Osteoblast (primary cell): ENCODE data around the gene PLA2G4B. TPM values are rescaled to one million over a fixed set of nuclear protein-coding genes. Genes with fewer than 3 reads are reported as not detected.

Source experiments
- DNase-seq: peaks from one replicate; pipeline ENCODE4 v3.0.0; 2011; ENCODE audit warnings: low spot score, mixed read lengths; ENCODE audit not compliant: insufficient read length; ENCODE audit errors: missing footprints
- H2AFZ ChIP-seq: 2 replicates; pipeline ENCODE4 v1.6.0; 2011; ENCODE audit warnings: mild to moderate bottlenecking, low read length
- H3K27ac ChIP-seq: 2 replicates; pipeline ENCODE4 v1.5.1; 2011; ENCODE audit warnings: mild to moderate bottlenecking, low read depth, low read length, moderate library complexity
- H3K27me3 ChIP-seq: 2 replicates; pipeline ENCODE4 v1.6.0; 2012; ENCODE audit warnings: mild to moderate bottlenecking, control low read depth, inconsistent platforms, low read length, moderate library complexity; ENCODE audit not compliant: insufficient read depth
- H3K36me3 ChIP-seq: 2 replicates; pipeline ENCODE4 v1.5.1; 2011; ENCODE audit warnings: mild to moderate bottlenecking, low read length, control low read depth, moderate library complexity; ENCODE audit not compliant: insufficient read depth
- H3K4me1 ChIP-seq: 2 replicates; pipeline ENCODE4 v1.5.1; 2011; ENCODE audit warnings: mild to moderate bottlenecking, low read length, control low read depth, moderate library complexity; ENCODE audit not compliant: insufficient read depth
- H3K4me2 ChIP-seq: 2 replicates; pipeline ENCODE4 v1.6.0; 2011; ENCODE audit warnings: mild to moderate bottlenecking, low read length; ENCODE audit not compliant: insufficient read depth
- H3K4me3 ChIP-seq: fragments of 200-600 bp; sonication (generic); 3 replicates; pipeline ENCODE4 v1.5.1; 2012; ENCODE audit warnings: mild to moderate bottlenecking, low read length, inconsistent platforms; ENCODE audit not compliant: insufficient read depth
- H3K79me2 ChIP-seq: 2 replicates; pipeline ENCODE4 v1.6.0; 2012; ENCODE audit warnings: mild to moderate bottlenecking, low read length, control low read depth, inconsistent platforms; ENCODE audit not compliant: insufficient read depth
- H3K9me3 ChIP-seq: 2 replicates; pipeline ENCODE4 v1.5.1; 2011; ENCODE audit warnings: low read depth, low read length, control low read depth
- H4K20me1 ChIP-seq: 2 replicates; pipeline ENCODE4 v1.6.0; 2012; ENCODE audit warnings: mild to moderate bottlenecking, low read length, control low read depth; ENCODE audit not compliant: insufficient read depth
- total RNA-seq: library from RNA; depleted of rRNA; stranded (reverse); fragments of >200 nt; gene quantifications from 2 replicates; pipeline ENCODE4 v1.2.3, GENCODE V29; 2012
- TF ChIP-seq, protein P1 (sequence below): IDR thresholded peaks from 2 replicates; pipeline ENCODE4 v1.5.1; 2011; ENCODE audit warnings: mild to moderate bottlenecking, low read depth, low read length, moderate library complexity; ENCODE audit errors: extremely low read depth

The PLA2G4B gene
- total RNA-seq, 1 donor: 0.72 TPM

DNA sequence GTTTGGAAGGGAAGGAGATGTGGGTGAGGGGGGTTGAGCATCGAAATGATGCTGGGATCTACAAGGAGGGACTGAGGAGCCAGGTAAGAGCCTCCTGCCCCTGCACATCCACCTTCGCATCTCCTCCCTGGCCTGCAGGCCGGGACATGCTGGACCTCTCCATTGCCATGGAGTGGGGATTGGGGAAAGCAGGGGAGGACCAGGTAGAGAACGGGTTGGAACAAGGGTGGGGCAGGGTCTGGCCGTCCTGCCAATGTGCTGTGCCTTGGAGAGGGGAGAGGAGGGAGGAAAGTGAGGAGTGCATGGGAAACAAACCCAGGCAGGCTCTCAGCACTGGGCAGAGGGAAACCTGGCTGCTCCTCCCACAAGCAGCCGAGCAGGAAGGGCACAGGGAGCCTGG, 10.6 kb downstream of the PLA2G4B start:
- no peaks in the 10 kb centered on the region for H3K4me1 ChIP-seq
- peaks cover 4% of the 10 kb centered on the region for H4K20me1 ChIP-seq
- H2AFZ ChIP-seq: no peak overlapping the region
- no peak overlapping the region for H3K4me3 ChIP-seq
- peaks cover 18% of the 10 kb centered on the region for H3K27me3 ChIP-seq
- DNase-seq: no peak
- H3K4me2 ChIP-seq: no peak overlapping the region
- no peaks in the 10 kb centered on the region for H3K9me3 ChIP-seq
- peaks cover 8% of the 10 kb centered on the region for H3K36me3 ChIP-seq
- TF ChIP-seq, protein P1, sequence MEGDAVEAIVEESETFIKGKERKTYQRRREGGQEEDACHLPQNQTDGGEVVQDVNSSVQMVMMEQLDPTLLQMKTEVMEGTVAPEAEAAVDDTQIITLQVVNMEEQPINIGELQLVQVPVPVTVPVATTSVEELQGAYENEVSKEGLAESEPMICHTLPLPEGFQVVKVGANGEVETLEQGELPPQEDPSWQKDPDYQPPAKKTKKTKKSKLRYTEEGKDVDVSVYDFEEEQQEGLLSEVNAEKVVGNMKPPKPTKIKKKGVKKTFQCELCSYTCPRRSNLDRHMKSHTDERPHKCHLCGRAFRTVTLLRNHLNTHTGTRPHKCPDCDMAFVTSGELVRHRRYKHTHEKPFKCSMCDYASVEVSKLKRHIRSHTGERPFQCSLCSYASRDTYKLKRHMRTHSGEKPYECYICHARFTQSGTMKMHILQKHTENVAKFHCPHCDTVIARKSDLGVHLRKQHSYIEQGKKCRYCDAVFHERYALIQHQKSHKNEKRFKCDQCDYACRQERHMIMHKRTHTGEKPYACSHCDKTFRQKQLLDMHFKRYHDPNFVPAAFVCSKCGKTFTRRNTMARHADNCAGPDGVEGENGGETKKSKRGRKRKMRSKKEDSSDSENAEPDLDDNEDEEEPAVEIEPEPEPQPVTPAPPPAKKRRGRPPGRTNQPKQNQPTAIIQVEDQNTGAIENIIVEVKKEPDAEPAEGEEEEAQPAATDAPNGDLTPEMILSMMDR: no peak
- no peak overlapping the region for H3K27ac ChIP-seq
- no peaks in the 10 kb centered on the region for H3K79me2 ChIP-seq

DNA sequence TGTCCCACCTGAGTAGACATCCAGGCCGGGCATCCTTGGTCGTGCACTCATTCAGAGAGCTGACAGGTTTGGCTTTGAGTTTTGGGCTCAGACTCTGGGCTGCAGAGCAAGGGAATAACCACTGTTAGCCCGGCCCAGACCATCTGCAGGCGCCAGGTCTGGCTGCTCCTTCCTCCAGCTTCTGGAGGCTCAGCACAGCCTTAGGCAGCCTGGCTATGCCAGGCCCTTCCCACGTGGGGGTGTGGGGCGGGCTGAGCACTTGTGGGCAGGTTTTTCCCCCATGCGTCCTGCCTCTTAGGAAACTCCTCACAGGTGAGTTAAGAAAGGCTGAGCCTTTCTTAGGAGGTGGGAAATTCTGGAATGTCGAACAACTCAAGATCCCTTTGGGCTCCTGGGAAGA, 11.2 kb downstream of the PLA2G4B start:
- Histone ChIP-seq H3K9me3 (no peaks in the 10 kb centered on the region), H2AFZ (no peak overlapping the region), H3K27ac (no peak overlapping the region), H3K4me2 (no peak overlapping the region), H3K27me3 (peaks cover 18% of the 10 kb centered on the region), H3K4me3 (no peak overlapping the region), H3K36me3 (peaks cover 8% of the 10 kb centered on the region), H3K79me2 (no peaks in the 10 kb centered on the region), H4K20me1 (peaks cover 4% of the 10 kb centered on the region), H3K4me1 (no peaks in the 10 kb centered on the region)
- no peak for DNase-seq
- TF ChIP-seq, protein P1: no peak

DNA sequence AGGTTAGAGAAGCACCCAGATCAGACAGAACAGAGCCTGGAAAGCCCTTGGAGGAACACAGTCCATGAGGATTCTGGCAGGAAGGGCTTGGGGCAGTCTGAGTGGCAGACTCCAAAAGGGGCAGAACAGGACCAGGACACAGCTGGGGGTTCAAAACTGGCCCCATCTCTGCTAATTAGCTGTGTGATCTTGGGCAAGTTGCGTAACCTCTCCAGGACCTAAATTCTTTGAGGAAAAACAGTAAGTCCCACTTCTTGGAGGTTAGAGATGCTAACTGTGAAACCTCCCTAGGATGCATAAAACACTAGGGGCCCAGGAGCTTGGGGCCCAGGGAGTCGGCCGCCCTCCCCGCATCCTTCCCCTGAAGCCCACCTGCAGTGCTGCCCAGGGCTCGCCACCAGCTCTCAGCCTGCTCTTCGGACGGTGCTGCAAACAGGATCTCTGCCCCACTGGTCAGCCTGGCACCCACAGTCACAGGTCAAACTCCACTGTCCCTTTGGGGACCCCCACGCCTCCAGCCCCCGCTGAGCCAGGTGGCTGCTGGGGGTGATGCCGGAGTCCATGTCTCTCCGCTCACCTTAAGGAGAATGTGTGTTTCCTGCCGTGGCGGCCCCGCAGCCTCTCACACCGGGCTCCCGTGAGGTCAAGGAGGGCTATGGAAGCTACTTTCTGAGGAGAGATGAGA, 12.0 kb downstream of the PLA2G4B start:
- H3K9me3 ChIP-seq: no peaks in the 10 kb centered on the region
- no peaks in the 10 kb centered on the region for H3K4me1 ChIP-seq
- peaks cover 4% of the 10 kb centered on the region for H4K20me1 ChIP-seq
- H3K79me2 ChIP-seq: no peaks in the 10 kb centered on the region
- no peak overlapping the region for H3K4me2 ChIP-seq
- H3K4me3 ChIP-seq: no peak overlapping the region
- no peak for DNase-seq
- H2AFZ ChIP-seq: no peak overlapping the region
- peaks cover 24% of the 10 kb centered on the region for H3K27me3 ChIP-seq
- TF ChIP-seq, protein P1: no peak
- peaks cover 8% of the 10 kb centered on the region for H3K36me3 ChIP-seq
- no peak overlapping the region for H3K27ac ChIP-seq

DNA sequence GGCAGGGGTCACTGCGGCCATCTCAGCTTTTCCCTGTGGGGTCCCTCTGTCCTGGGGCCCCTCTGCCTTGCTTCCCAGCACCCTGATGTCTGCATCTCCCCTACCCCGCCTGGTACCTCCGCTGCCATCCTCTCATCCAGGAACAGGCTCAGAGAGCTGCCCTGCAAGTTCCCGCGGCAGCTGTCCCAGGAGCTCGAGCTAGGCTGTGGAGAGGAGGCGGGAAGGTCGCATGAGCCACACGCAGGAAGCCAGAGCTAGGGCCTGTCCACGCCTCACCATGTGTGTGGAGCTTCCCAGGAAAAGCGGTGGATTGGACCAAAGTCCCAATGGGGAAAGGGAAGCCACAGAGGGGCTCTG, 12.5 kb downstream of the PLA2G4B start:
- Histone ChIP-seq H3K4me1 (no peaks in the 10 kb centered on the region), H3K4me2 (no peak overlapping the region), H4K20me1 (peaks cover 4% of the 10 kb centered on the region), H3K27me3 (peaks cover 24% of the 10 kb centered on the region), H3K9me3 (no peaks in the 10 kb centered on the region), H3K4me3 (no peak overlapping the region), H3K79me2 (no peaks in the 10 kb centered on the region), H3K27ac (no peak overlapping the region), H3K36me3 (peaks cover 8% of the 10 kb centered on the region), H2AFZ (no peak overlapping the region)
- TF ChIP-seq, protein P1: no peak
- no peak for DNase-seq
